CD8-positive, alpha-beta memory T cell (primary cell): ENCODE measurements around the gene SMG5. TPM values are rescaled to one million over a fixed set of nuclear protein-coding genes. Genes with fewer than 3 reads are reported as not detected.

Experiments used
- CTCF ChIA-PET: fragments of 350-600 bp; sonication (Branson Sonifier 250); formaldehyde crosslinking; loops from one replicate; lab custom pipeline; 2021; ENCODE audit warnings: antibody characterized with exemption; lab: Charles Lee
- POLR2A ChIA-PET: fragments of 350-600 bp; sonication (Branson Sonifier 250); formaldehyde crosslinking; loops from one replicate; lab custom pipeline; 2021; ENCODE audit warnings: antibody characterized with exemption; lab: Charles Lee
- DNase-seq, 5 donors: peaks; one replicate each; pipeline versions ENCODE4 v3.0.0 to v3.0.0-alpha.2; 2020 to 2022; ENCODE audit warnings: mixed read lengths in 1 of 5
- H3K27ac ChIP-seq: one replicate; pipeline ENCODE4 v1.7.0; 2013; ENCODE audit warnings: low read depth, mild to moderate bottlenecking, low read length, moderate library complexity
- H3K27me3 ChIP-seq: 2 replicates; pipeline ENCODE4 v1.7.0; 2013; ENCODE audit warnings: low read length, mild to moderate bottlenecking; ENCODE audit not compliant: insufficient read depth, poor library complexity, severe bottlenecking
- H3K36me3 ChIP-seq: 2 replicates; pipeline ENCODE4 v1.7.0; 2013; ENCODE audit warnings: mild to moderate bottlenecking, low read length, moderate library complexity; ENCODE audit not compliant: insufficient read depth
- H3K4me1 ChIP-seq: 2 replicates; pipeline ENCODE4 v1.7.0; 2013; ENCODE audit warnings: mild to moderate bottlenecking, low read length, moderate library complexity; ENCODE audit not compliant: insufficient read depth
- H3K4me3 ChIP-seq: 2 replicates; pipeline ENCODE4 v1.7.0; 2013; ENCODE audit warnings: mild to moderate bottlenecking, low read length
- H3K9me3 ChIP-seq: 2 replicates; pipeline ENCODE4 v1.7.0; 2013; ENCODE audit warnings: mild to moderate bottlenecking, low read length
- H3K27ac Mint-ChIP-seq, 8 donors: one replicate each; pipeline ENCODE4 v1.8.0; 2020 to 2021; ENCODE audit warnings: mixed read lengths in 8 of 8, mild to moderate bottlenecking in 6 of 8, inconsistent platforms in 3 of 8, moderate library complexity in 3 of 8
- H3K27me3 Mint-ChIP-seq, 2 donors: one replicate each; pipeline ENCODE4 v1.8.0; 2020 to 2021; ENCODE audit warnings: mixed read lengths in 2 of 2, mild to moderate bottlenecking in 1 of 2, moderate library complexity in 1 of 2
- H3K36me3 Mint-ChIP-seq, 3 donors: one replicate each; pipeline ENCODE4 v1.8.0; 2020 to 2021; ENCODE audit warnings: mixed read lengths in 3 of 3, inconsistent platforms in 1 of 3, mild to moderate bottlenecking in 1 of 3
- H3K4me1 Mint-ChIP-seq, 3 donors: one replicate each; pipeline ENCODE4 v1.8.0; 2020 to 2021; ENCODE audit warnings: mixed read lengths in 3 of 3, inconsistent platforms in 1 of 3, mild to moderate bottlenecking in 1 of 3
- H3K4me3 Mint-ChIP-seq, 7 donors: one replicate each; pipeline ENCODE4 v1.8.0; 2020 to 2021; ENCODE audit warnings: mixed read lengths in 7 of 7, mild to moderate bottlenecking in 6 of 7, moderate library complexity in 4 of 7, inconsistent platforms in 2 of 7
- H3K9me3 Mint-ChIP-seq, 5 donors: one replicate each; pipeline ENCODE4 v1.8.0; 2020 to 2022; ENCODE audit warnings: mixed read lengths in 5 of 5, mild to moderate bottlenecking in 3 of 5, moderate library complexity in 2 of 5, inconsistent platforms in 1 of 5
- polyA plus RNA-seq: library from polyadenylated mRNA; unstranded; fragments of 300-500 nt; fragmentation: Illumina TruSeq; gene quantifications from one replicate; pipeline ENCODE4 v1.2.3, GENCODE V29; 2021
- total RNA-seq, 2 experiments: library from RNA; stranded (reverse); gene quantifications; one replicate each; pipeline ENCODE4 v1.2.3, GENCODE V29; 2021

Gene SMG5
- total and polyA plus RNA-seq, 3 experiments from 2014 or later: 27.3 to 117 (median 110) TPM

- Histone ChIP-seq H3K27me3 (no peaks in the 10 kb centered on the region), H3K4me1 (no peaks in the 10 kb centered on the region), H3K9me3 (no peaks in the 10 kb centered on the region), H3K36me3 (peaks cover 73% of the 10 kb centered on the region), H3K27ac (no peak overlapping the region), H3K4me3 (no peak overlapping the region)
- peaks cover 0 to 2% (median 0%) of the 10 kb centered on the region in 3 donors for H3K4me1 Mint-ChIP-seq
- H3K4me3 Mint-ChIP-seq: no peak overlapping the region
- ChIA-PET POLR2A (no interaction called here), CTCF (interaction anchor here (1.3 kb wide), 1 partner anchor 20 kb away, joined by 3 read pairs; the partner anchor contains the start of gene SMG5)
- DNase-seq: no peak
- no peaks in the 10 kb centered on the region for H3K27me3 Mint-ChIP-seq
- H3K27ac Mint-ChIP-seq: peak overlapping the region in 5 of 8 donors; percentile 12 to 42 (median 24)
- H3K9me3 Mint-ChIP-seq: no peaks in the 10 kb centered on the region
- peaks cover 18 to 88% (median 27%) of the 10 kb centered on the region in 3 donors for H3K36me3 Mint-ChIP-seq
These were observed 20.0 kb downstream of the SMG5 start for GRCh38 chr1:156262461-156263287.

- no peak overlapping the region for H3K27ac ChIP-seq
- Mint-ChIP-seq H3K27ac (peak overlapping the region in 5 of 8 donors; percentile 36 to 82 (median 76)), H3K36me3 (peaks cover 18 to 88% (median 28%) of the 10 kb centered on the region in 3 donors), H3K9me3 (no peaks in the 10 kb centered on the region), H3K27me3 (no peaks in the 10 kb centered on the region), H3K4me3 (no peak overlapping the region), H3K4me1 (peaks cover 0 to 2% (median 0%) of the 10 kb centered on the region in 3 donors)
- no peaks in the 10 kb centered on the region for H3K9me3 ChIP-seq
- ChIA-PET POLR2A (no interaction called here), CTCF (no interaction called here)
- no peaks in the 10 kb centered on the region for H3K4me1 ChIP-seq
- H3K4me3 ChIP-seq: no peak overlapping the region
- no peak for DNase-seq
- no peaks in the 10 kb centered on the region for H3K27me3 ChIP-seq
- peaks cover 67% of the 10 kb centered on the region for H3K36me3 ChIP-seq
These were observed 21.7 kb downstream of the SMG5 start for GRCh38 chr1:156260896-156261295.

- no peaks in the 10 kb centered on the region for H3K9me3 ChIP-seq
- Mint-ChIP-seq H3K9me3 (no peaks in the 10 kb centered on the region), H3K36me3 (peaks cover 18 to 80% (median 24%) of the 10 kb centered on the region in 3 donors), H3K27ac (no peak overlapping the region), H3K4me1 (peaks cover 0 to 2% (median 0%) of the 10 kb centered on the region in 3 donors), H3K27me3 (no peaks in the 10 kb centered on the region), H3K4me3 (no peak overlapping the region)
- no peak overlapping the region for H3K27ac ChIP-seq
- H3K4me3 ChIP-seq: no peak overlapping the region
- peaks cover 61% of the 10 kb centered on the region for H3K36me3 ChIP-seq
- no peaks in the 10 kb centered on the region for H3K27me3 ChIP-seq
- H3K4me1 ChIP-seq: no peaks in the 10 kb centered on the region
- POLR2A ChIA-PET: interaction anchor here (1.0 kb wide), 1 partner anchor 8 kb away, joined by 4 read pairs; no protein-coding TSS in a partner anchor
- CTCF ChIA-PET: no interaction called here
- DNase-seq: no peak
These were observed 22.8 kb downstream of the SMG5 start for GRCh38 chr1:156259805-156260204.

GRCh38 chr1:156258859-156259258, 23.8 kb downstream of the SMG5 start:
- H3K4me1 ChIP-seq: no peaks in the 10 kb centered on the region
- H3K36me3 ChIP-seq: peaks cover 67% of the 10 kb centered on the region
- Mint-ChIP-seq H3K4me1 (peaks cover 0 to 4% (median 2%) of the 10 kb centered on the region in 3 donors), H3K27ac (peak overlapping the region in 2 of 8 donors; percentile 81 to 82), H3K27me3 (no peaks in the 10 kb centered on the region), H3K9me3 (no peaks in the 10 kb centered on the region), H3K36me3 (peaks cover 12 to 77% (median 23%) of the 10 kb centered on the region in 3 donors), H3K4me3 (no peak overlapping the region)
- no peaks in the 10 kb centered on the region for H3K27me3 ChIP-seq
- DNase-seq: no peak
- H3K27ac ChIP-seq: no peak overlapping the region
- H3K9me3 ChIP-seq: no peaks in the 10 kb centered on the region
- H3K4me3 ChIP-seq: no peak overlapping the region
- CTCF ChIA-PET: no interaction called here
- POLR2A ChIA-PET: no interaction called here

- Mint-ChIP-seq H3K27me3 (no peaks in the 10 kb centered on the region), H3K27ac (peak overlapping the region in 6 of 8 donors; percentile 14 to 86 (median 49)), H3K9me3 (no peaks in the 10 kb centered on the region), H3K36me3 (peaks cover 9 to 77% (median 26%) of the 10 kb centered on the region in 3 donors), H3K4me1 (peaks cover 0 to 4% (median 2%) of the 10 kb centered on the region in 3 donors), H3K4me3 (no peak overlapping the region)
- Histone ChIP-seq H3K27ac (no peak overlapping the region), H3K4me3 (no peak overlapping the region), H3K36me3 (peaks cover 71% of the 10 kb centered on the region), H3K4me1 (no peaks in the 10 kb centered on the region), H3K27me3 (no peaks in the 10 kb centered on the region), H3K9me3 (no peaks in the 10 kb centered on the region)
- ChIA-PET POLR2A (no interaction called here), CTCF (no interaction called here)
- no peak for DNase-seq
These were observed 24.9 kb downstream of the SMG5 start for GRCh38 chr1:156257711-156258110.

- H3K27ac ChIP-seq: no peak overlapping the region
- ChIA-PET POLR2A (no interaction called here), CTCF (no interaction called here)
- Mint-ChIP-seq H3K27ac (peak overlapping the region in 4 of 8 donors; percentile 7 to 68 (median 50)), H3K27me3 (no peaks in the 10 kb centered on the region), H3K36me3 (peaks cover 0 to 83% (median 19%) of the 10 kb centered on the region in 3 donors), H3K9me3 (no peaks in the 10 kb centered on the region), H3K4me3 (no peak overlapping the region), H3K4me1 (peaks cover 0 to 4% (median 0%) of the 10 kb centered on the region in 3 donors)
- H3K36me3 ChIP-seq: peaks cover 65% of the 10 kb centered on the region
- no peaks in the 10 kb centered on the region for H3K9me3 ChIP-seq
- no peak for DNase-seq
- H3K4me1 ChIP-seq: no peaks in the 10 kb centered on the region
- no peak overlapping the region for H3K4me3 ChIP-seq
- H3K27me3 ChIP-seq: no peaks in the 10 kb centered on the region
These were observed 29.0 kb downstream of the SMG5 start for GRCh38 chr1:156253634-156254033.

GRCh38 chr1:156251527-156251926, 31.1 kb downstream of the SMG5 start:
- Mint-ChIP-seq H3K4me3 (no peak overlapping the region), H3K4me1 (peaks cover 0 to 4% (median 4%) of the 10 kb centered on the region in 3 donors), H3K9me3 (no peaks in the 10 kb centered on the region), H3K27ac (peak overlapping the region in 3 of 8 donors; percentile 14 to 76 (median 40)), H3K27me3 (no peaks in the 10 kb centered on the region), H3K36me3 (peaks cover 0 to 64% (median 15%) of the 10 kb centered on the region in 3 donors)
- no peak for DNase-seq
- no peaks in the 10 kb centered on the region for H3K9me3 ChIP-seq
- ChIA-PET POLR2A (no interaction called here), CTCF (interaction anchor here (1.0 kb wide), 1 partner anchor 27 kb away, joined by 4 read pairs; no protein-coding TSS in a partner anchor)
- no peaks in the 10 kb centered on the region for H3K27me3 ChIP-seq
- H3K4me3 ChIP-seq: no peak overlapping the region
- H3K36me3 ChIP-seq: peaks cover 53% of the 10 kb centered on the region
- no peak overlapping the region for H3K27ac ChIP-seq
- H3K4me1 ChIP-seq: peaks cover under 1% of the 10 kb centered on the region

GRCh38 chr1:156249593-156249992, 33.0 kb downstream of the SMG5 start:
- H3K4me3 Mint-ChIP-seq: peak overlapping the region in 1 of 7 donors; percentile 54
- Histone ChIP-seq H3K27me3 (no peaks in the 10 kb centered on the region), H3K4me1 (peaks cover 16% of the 10 kb centered on the region), H3K4me3 (no peak overlapping the region), H3K36me3 (peaks cover 44% of the 10 kb centered on the region), H3K9me3 (no peaks in the 10 kb centered on the region), H3K27ac (no peak overlapping the region)
- peaks cover 0 to 55% (median 9%) of the 10 kb centered on the region in 3 donors for H3K36me3 Mint-ChIP-seq
- H3K9me3 Mint-ChIP-seq: no peaks in the 10 kb centered on the region
- H3K27ac Mint-ChIP-seq: peak overlapping the region in 5 of 8 donors; percentile 10 to 38 (median 36)
- ChIA-PET CTCF (no interaction called here), POLR2A (no interaction called here)
- DNase-seq: no peak
- H3K4me1 Mint-ChIP-seq: peaks cover 15 to 19% (median 18%) of the 10 kb centered on the region in 3 donors
- H3K27me3 Mint-ChIP-seq: peaks cover 0 to 1% of the 10 kb centered on the region in 2 donors
